Measurements from ENCODE around the gene UNC13A.

- TF ChIP-seq CTCF (IDR thresholded peaks at IDR 0.05): no peak
- no peak for TF ChIP-seq POLR2A (IDR thresholded peaks at IDR 0.05)
Measured at GRCh38 chr19:17633700-17634099, 54.5 kb downstream of the UNC13A start.

Measured in tibial nerve (tissue), 3 donors.